NCI-H82 treated with DMSO at 0.1 percent for 48 hours (cell line): Measurements from ENCODE around the gene AOPEP.

Experiments used
- DNase-seq: peaks from one replicate; lab custom pipeline; 2025; ENCODE audit not compliant: unreplicated experiment; lab: John Stamatoyannopoulos, UW

The AOPEP gene

DNA sequence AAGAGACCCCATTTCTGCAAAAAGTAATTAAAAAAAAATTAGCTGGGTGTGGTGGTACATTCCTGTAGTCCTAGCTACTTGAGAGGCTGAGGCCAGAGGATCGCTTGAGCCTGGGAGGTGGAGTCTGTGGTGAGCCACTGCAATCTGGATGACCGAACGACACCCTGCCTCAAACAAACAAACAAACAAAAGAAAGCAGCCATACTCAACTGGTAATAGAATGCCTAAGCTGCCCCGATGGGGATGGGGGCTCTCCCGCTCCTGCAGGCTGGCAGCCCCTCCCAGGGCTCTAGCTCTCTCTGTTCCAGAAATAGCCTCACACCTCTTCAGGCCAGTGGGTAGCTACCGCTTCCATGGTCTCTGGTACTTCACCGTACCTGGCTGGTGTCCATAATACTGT is 349.2 kb downstream of the AOPEP start:
- no peak for DNase-seq

DNA sequence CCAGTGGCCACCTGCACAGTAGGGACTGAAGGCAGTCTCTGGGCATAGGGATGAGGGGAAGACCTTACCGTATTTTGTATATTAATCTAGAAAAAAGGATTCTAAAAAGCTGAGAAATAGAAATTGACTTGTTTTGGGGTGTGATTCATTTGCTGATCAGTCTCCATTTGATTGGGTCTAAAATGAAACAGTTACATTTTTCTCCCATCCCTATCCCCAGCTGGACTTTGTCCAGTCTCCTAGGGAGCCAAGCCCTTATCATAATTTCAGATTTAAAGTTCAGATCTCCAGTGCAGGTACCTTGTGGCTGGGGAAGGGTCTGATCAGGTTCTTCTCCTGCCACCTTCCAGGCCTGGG is 350.2 kb downstream of the AOPEP start:
- DNase-seq: no peak

DNA sequence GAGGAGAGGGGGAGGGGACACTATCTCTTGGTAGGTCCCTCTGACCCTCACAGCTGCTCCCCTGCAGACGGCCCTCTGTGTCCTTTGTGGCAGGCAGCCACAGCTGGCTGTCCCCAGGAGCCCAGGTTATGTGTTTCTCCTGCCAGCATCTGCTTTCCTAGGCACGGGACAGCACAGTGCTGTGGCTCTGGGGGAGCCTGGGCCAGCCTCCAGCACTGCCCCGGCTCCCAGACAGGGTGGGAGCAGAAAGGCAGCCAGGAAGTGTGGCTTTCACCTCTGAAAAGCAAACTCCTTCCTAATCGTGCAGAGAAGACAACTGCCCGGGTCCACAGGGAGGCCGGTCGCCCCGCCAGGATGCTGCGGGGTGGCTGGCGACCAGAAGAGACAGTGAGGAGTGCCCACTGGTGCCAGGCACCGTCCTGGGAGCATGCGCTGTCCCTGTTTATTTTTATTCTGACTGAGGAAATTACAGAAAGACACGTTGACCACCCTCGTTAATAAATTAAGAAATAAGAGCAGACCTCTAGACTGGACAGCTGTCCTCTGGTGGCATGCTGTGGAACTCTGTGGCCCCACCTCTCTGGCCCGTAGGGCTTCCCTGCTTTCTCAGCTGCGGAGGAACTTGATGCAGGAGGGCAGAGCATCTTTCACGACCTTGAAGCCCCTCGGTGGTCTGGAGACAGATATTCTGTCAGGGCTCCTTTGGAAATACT is 350.7 kb downstream of the AOPEP start:
- no peak for DNase-seq

DNA sequence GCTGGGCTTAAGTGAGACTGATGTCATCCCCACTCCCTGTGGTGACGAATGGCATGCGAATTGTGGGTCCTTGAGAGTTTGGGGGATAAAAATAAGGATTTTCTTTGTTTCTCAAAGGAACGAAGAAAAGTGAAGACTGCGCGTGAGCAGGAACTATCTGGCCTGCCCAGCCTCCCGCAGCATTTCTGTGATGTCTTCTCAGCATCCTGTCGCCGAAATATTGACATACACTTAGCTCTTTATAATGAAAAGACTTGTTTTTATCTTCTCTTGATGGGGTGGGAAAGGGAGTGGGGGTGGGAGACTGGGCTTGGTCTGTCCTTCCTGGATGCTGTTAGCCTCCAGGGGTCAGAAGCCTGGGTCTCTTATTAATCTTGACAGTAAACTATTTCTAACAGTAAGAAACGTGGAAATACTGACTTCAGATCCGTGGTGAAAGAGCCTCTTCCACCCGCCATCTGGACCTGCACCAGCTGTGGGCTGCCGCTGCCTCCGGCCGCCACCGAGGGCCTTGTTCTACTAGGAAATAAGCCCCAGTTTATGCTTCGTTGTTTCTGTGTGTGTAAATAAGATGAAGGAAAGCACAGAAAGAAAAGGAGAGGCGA is 351.4 kb downstream of the AOPEP start:
- DNase-seq: no peak

DNA sequence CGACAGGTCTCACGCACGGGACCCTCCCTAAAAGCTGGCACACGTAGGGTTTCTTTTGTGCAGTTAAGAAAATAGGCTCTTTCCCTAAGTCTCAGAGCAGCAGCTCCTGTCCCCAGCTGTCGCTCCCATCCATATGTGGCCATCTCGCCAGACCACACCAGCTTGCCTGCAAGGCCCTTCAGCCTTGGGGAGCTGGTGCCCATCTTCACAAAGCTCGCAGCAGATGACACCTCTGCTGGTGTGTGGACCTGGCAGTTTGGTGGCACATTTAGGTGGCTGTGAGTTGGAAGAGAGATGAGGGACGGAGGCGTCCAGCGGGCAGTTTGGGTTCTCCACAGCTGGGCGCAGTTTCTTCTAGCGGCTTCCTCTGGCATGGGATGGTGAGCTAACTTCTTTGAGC is 352.0 kb downstream of the AOPEP start:
- DNase-seq: no peak

DNA sequence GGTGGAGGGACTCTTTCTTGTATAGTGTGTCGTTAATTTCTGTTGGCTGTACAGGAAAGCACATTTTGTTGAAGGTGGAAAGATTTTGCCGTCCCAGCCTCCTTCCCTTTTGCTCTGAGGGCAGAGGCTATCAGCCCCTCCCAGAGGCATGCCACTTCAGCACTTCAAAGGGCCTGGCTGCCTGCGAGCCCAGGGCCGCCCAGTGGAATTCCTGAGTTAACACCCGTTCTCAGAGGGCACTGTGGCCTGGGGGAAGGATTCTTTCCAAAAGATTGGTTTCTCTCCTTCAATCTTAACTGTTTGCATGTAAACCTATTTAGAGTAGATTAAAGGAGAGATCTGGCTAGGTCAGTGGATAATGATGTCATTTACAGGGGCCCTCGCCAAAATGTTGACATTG is 352.4 kb downstream of the AOPEP start:
- DNase-seq: no peak

DNA sequence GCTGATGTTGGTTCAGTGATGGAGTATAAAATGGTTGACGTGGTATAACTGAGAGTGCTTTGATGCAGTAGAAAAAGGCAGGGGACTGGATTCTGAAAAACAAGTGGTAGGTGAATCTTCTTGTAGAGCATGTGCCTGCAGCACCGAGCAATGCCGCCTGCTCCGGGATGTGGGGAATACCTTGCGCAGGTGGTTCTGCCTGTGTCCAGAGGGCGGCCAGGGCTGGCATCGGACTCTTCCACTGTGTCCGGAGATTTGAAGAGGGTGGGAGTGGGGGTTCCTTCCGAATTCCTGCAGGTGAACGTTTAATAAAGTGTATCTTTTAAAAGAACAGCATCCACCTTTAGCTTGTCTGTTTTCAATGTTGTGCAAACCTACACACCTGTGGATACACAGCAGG is 353.0 kb downstream of the AOPEP start:
- DNase-seq: no peak

DNA sequence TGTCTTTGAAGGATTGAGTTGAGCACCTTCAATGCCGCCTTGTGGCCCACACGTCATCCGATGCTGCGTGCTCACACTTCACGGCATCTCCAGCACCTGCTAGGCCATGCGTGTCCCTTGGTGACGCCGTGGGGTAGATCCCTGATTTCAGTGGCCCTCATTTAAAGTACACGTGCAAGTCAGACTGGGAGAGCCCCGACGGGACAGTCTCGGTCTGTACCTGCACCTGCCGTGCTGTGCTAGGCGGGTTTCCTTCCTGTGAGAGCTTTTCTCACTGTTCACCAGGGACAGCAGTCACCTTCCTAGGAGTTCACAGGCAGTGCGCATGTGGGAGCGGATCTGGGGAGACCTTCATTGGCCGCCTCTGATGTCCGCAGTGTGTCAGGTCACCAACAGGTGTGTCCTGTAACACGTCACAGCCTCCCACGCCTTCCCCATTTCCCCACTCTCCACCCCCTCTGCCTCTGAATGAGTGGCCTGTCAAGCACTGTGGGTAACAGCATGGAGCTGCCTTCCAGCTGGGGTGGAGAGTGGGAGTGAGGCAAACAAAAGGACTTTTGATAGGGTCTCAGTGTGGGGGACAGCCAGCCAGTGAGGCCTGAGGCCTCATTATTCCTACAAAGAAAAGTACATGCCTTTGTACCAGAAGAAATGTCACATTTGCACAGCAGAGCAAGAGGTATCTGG is 354.6 kb downstream of the AOPEP start:
- no peak for DNase-seq

DNA sequence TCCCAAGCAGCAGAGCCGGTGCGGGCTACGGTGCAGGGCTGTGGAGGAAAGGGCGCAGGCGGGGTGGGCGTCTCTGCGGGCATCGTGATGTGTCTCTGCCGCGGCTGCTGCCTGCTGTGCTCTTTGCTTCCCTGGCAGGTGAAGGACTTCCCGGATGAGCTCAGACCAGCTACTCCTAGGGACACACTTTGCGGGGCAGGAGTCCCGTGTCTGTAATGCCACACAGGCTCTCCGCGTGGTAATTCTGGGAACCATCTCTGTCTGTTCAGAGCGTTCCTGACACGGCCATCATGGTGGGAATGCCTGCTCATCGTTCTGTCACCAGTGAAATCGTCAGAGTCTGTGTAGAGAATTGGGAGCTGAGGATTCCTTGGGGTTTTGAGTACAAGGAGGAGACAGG is 355.5 kb downstream of the AOPEP start:
- no peak for DNase-seq

DNA sequence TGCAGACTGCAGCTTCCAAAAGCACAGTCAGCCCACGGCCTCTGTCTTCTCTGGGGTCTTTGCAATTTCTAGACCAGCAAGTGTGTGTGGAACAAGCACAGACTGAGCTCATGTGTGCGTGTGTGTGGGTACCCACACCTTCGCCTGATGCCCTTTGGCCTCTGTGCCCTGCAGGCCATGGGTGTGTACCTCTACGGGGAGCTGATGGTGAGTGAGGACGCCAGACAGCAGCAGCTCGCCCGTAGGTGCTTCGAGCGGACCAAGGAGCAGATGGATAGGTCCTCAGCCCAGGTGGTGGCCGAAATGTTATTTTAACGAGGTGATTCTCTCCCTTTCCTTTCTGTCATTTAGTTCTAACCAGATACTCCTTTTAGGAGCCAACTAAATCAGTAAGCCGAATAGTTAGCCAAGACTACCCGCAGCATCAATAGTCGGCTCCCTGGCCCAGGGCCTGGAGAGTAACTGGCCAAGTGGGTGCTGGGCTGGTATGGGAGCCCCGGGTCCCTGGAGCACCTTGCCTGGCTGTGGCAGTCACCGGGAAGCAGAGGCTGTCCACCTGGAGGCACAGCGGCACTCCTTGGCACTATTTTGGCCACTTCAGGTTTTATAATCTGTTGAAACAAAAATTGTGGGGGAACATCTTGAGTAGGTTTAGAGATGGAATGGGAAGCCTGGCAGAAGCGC is 356.0 kb downstream of the AOPEP start:
- DNase-seq: no peak

DNA sequence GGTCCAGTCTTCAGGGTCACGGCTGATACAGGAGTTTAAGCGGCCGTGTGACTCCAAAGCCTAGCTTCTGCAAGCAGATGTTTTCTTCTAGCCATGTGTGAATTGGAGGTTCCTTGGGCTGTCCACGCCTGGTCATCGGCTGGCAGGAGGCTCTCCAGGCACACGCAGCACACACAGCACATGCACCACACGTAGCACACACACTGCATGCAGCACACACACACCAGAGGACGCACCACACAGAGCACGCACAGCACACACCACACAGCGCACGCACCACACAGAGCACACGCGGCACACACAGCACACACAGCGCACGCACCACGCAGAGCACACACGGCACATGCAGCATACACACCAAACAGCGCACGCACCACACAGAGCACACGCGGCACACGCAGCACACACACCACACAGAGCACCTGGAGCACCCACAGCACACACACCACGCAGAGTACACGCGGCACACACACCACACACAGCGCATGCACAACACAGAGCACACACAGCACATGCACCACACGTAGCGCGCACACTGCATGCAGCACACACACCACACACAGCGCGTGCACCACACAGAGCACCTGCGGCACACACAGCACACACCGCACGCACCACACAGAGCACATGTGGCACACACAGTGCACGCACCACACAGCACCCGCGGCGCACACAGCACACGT is 356.7 kb downstream of the AOPEP start:
- DNase-seq: no peak

DNA sequence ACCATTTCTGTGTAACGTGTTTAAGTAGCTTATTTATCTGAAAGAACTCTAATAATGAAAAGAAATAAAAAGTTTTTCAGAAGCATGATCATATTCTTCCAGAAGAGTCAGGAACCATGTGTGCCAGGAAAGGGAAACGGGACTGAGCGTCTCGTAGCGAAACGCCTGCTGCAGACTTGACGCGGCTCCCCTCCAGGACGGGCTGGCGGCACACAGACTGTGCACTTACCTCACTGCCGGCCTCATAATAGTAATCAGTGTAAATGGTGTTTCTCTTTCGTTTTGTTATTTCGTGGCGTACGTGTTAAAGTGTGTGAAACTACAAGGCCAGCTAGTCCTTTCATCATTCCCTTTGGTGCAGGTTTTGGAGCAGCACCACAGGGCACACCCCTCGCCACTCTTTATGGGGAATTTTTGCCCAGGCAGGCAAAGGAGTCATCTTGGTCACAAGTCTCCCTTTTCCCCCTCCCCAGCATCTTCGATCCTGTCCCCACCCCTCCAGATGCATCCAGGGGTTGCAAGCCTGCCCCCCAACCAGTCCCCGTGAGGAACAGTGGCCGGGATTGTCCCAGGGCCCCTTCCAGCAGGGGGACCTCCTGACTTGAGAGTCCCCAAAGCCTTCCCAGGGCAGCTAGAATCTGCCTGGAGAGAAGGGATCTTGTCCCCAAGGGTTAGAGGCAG is 357.9 kb downstream of the AOPEP start:
- no peak for DNase-seq

DNA sequence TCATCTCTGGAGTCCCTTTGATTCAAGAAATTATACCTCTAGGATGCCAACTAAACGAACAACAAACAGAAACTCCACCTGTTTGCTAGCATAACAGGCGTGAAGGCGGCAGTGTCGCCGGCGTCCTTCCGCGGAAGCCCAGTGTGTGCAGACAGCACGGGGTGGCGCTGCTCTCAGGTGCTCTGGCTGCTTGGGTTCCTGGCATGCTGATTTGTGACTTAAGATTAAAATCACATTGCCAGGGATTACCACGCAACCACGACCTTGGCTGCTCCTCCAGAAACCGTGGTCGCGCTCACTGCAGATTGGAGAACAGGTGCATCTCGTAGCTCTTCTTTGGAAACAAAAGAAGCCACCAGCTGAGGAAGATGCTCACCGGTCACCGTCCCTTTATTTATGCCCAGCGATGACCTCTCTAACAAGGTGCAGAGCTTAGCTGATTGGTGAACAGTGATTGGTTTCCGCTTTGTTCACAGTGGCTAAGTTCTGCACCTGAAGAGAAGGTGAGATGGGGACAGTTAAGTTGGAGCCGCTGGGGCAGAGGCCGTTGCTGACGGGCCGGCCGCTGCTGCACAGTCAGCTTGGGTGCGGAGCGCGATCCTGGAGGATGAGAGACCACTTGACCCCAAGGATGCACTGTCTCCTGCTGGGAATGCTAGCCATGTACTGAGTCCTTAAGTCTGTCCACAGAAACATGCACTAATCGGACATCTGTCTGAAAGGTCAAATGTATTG is 358.7 kb downstream of the AOPEP start:
- DNase-seq: no peak

DNA sequence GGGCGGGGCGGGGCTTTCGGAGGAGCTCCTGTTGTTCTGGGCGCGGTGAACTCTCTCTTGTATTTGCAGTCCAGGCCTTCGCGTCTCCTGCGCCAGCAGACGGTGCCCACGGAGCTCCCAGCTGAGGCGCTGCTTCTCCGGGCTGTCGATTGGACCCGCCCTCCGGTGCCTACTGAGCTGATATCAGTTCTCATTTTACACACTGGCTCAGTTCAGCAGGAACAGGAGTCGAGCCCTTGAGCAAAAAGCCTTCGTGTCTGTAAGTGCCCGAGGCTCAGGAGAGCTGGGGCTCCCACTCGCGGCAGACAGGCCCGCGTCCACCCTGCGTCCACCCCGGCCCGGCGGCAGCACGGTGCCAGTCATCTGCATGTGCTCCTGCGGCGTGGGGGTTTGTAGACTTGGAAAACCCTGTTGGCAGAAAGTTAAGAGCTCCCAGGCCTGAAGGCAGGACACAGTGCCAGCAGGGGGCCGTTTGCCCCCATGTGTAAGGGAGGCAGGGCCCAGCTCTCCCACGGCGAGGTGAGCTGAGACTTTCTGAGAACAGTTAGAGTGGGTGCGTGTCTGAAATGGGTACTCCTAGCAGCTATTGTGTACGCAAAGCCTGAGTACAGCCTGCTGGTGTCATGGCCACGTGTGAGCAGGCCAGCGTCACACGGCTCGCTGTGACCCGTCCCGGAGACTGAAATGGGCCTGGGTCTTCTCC is 359.5 kb downstream of the AOPEP start:
- no peak for DNase-seq

DNA sequence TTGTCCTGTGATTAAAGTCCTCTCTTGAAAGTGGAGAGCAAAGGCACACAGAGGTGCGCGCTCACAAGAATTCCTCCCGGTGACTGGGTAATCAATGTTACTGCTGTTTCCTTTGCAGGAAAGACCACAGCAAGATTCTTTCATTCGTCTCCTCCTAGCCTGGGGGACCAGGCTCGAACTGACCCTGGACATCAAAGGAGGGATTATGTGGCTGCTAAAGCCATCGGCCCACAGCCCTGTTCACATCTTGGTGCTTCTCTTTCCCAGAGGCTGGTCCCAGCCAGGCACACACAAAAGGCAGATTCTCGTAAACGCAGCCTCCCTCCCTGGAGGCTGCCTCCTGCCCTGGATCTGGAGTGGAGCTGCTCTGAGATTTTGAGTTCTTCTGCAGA is 360.1 kb downstream of the AOPEP start:
- DNase-seq: no peak

DNA sequence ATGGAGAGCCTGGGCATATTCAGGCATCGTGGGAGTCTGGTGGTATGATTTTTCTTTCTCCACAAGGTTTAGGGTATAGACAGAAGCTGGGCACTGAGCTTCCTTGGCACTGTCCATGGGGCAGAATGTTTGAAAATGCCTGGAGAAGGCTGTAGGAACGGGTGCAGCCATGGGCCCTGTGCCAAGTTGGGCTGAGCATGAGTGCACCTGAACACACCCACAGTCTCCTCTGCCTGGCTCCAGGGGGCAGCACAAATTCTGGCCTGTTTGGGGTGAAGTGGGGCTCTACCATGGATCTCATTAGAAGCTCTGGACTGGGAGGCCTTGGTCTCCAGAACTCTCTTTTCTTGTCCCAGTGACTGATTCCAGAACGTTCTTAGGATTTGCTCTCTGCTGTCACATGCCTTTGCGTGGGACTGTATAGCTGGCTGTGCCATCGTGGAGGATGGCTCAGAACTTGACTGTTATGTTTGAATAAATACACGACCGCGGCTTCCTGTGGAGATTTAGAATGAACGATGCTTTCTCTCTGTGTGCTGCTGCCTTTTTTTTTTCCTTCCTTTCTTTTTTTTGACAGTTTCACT is 361.3 kb downstream of the AOPEP start:
- DNase-seq: no peak

DNA sequence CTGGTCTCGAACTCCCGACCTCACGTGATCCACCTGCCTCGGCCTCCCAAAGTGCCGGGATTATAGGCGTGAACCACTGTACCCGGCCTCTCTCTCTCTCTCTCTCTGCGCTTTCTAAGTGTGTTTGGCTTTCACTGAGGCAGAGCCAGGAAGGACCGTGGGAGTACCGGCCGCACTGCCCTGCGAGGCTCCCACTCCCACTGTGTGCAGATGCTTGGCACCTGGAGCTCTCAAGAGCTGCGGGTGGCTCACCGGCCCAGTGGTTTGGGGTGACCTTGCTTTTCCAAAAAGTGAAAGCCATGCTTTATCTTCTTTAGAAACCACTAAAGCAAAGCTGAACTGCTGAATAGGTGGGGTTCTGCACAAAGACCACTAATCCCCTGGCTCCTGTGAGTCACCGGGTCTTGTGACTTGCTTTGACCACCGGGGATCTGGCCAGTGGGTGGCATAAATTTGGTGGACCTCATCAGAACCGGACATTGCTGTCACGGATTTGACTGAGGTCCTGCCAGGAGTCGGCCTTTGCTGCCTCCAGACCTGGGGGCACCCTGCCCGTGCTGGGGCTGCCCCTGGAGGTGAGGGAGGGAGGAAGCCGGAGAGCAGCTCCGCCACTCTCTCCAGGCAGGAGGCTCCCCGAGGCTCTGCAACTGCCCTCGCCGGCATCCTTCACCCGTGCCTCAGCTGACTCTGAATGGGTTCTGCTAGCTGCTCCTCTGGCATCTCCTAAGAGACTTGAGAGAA is 362.1 kb downstream of the AOPEP start:
- DNase-seq: no peak

DNA sequence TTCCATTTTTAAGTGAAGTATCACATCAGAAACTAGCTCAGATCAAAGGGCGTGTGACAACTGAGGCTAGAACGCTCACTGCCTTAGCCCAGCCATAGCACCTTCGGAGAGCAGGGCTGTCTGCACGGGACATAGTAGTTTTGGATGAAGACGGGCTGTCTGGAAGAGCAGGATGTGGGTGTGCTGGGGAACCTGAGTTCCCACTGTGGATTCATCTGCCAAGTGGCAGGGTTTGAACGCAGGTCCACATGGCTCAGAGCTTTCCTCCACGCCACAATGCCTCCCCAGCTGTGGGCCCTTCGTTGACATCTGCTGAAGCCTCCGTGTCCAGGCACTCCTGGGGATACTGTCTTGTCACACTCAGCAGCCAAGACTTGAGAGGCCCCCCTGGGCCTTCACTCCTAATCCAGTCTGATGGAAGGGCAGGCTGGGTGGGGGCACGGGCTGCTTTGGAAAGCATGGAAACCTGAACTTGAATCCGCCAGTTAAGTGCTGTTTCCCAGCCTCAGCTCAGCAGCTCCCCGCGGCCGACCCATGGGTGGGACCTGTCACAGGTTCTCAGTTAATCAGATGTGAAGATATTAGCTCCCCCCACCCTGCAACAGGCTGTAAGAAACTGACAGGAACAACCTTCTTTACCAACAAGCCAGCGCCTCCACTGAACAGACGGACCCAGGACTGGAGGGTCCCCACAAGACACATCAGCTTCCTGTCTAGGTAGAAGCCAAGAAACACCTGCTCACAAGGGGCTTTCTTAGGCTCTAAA is 362.9 kb downstream of the AOPEP start:
- DNase-seq: no peak
